OCI-LY3 (cell line): ENCODE measurements around the gene TYSND1.

ENCODE experiments used
- H2AFZ ChIP-seq: fragments of 200-600, 300-600 bp; shearing (Covaris generic); 2 replicates; pipeline ENCODE4 v1.6.0; 2014; ENCODE audit warnings: antibody characterized with exemption, low read depth, low read length
- H3K27ac ChIP-seq: fragments of 200-600, 300-600 bp; sonication (generic); 2 replicates; pipeline ENCODE4 v1.5.1; 2014; ENCODE audit warnings: mild to moderate bottlenecking, low read length, moderate library complexity, mixed read lengths
- H3K27me3 ChIP-seq: fragments of 200-600, 300-600 bp; sonication (generic); 2 replicates; pipeline ENCODE4 v1.6.1; 2014; ENCODE audit warnings: low read depth, low read length, mixed read lengths
- H3K36me3 ChIP-seq: fragments of 200-600, 300-600 bp; sonication (generic); replicated peaks from 2 replicates; pipeline ENCODE3; 2014; ENCODE audit warnings: low read depth, low read length, mixed read lengths
- H3K4me1 ChIP-seq: fragments of 300-600, 200-600 bp; sonication (generic); 2 replicates; pipeline ENCODE4 v1.6.1; 2014; ENCODE audit warnings: low read length, mixed read lengths
- H3K4me2 ChIP-seq: fragments of 200-600, 300-600 bp; sonication (generic); 2 replicates; pipeline ENCODE4 v1.6.1; 2014; ENCODE audit warnings: low read length, mixed read lengths
- H3K4me3 ChIP-seq: fragments of 300-600, 200-600 bp; sonication (generic); 2 replicates; pipeline ENCODE4 v1.5.1; 2014; ENCODE audit warnings: antibody characterized with exemption, mild to moderate bottlenecking, low read length, moderate library complexity
- H3K79me2 ChIP-seq: fragments of 300-600, 200-600 bp; shearing (Covaris generic); 2 replicates; pipeline ENCODE4 v1.6.1; 2014; ENCODE audit warnings: mild to moderate bottlenecking, low read length, mixed read lengths
- H3K9ac ChIP-seq: fragments of 300-600, 200-600 bp; shearing (Covaris generic); 2 replicates; pipeline ENCODE4 v1.6.0; 2014; ENCODE audit warnings: mild to moderate bottlenecking, low read length, moderate library complexity
- H3K9me3 ChIP-seq: fragments of 200-600, 300-600 bp; shearing (Covaris generic); 2 replicates; pipeline ENCODE4 v1.6.1; 2014; ENCODE audit warnings: low read length, mixed read lengths; ENCODE audit not compliant: insufficient read depth
- H4K20me1 ChIP-seq: fragments of 200-600, 300-600 bp; sonication (generic); 2 replicates; pipeline ENCODE4 v1.6.1; 2016; ENCODE audit warnings: low read length, mixed read lengths; ENCODE audit not compliant: insufficient read depth
- EZH2phosphoT487 ChIP-seq: fragments of 200-600 bp; shearing (Covaris generic); IDR thresholded peaks from 2 replicates; pipeline ENCODE4 v1.6.1; 2018; ENCODE audit warnings: antibody characterized with exemption, mixed run types, low read depth
- TF ChIP-seq, protein P1 (sequence below): fragments of 200-600, 300-600 bp; sonication (generic); IDR thresholded peaks from 2 replicates; pipeline ENCODE4 v1.5.1; 2014; ENCODE audit warnings: antibody characterized with exemption, low read length, low read depth

TYSND1 gene, protein sequence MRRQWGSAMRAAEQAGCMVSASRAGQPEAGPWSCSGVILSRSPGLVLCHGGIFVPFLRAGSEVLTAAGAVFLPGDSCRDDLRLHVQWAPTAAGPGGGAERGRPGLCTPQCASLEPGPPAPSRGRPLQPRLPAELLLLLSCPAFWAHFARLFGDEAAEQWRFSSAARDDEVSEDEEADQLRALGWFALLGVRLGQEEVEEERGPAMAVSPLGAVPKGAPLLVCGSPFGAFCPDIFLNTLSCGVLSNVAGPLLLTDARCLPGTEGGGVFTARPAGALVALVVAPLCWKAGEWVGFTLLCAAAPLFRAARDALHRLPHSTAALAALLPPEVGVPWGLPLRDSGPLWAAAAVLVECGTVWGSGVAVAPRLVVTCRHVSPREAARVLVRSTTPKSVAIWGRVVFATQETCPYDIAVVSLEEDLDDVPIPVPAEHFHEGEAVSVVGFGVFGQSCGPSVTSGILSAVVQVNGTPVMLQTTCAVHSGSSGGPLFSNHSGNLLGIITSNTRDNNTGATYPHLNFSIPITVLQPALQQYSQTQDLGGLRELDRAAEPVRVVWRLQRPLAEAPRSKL

DNA sequence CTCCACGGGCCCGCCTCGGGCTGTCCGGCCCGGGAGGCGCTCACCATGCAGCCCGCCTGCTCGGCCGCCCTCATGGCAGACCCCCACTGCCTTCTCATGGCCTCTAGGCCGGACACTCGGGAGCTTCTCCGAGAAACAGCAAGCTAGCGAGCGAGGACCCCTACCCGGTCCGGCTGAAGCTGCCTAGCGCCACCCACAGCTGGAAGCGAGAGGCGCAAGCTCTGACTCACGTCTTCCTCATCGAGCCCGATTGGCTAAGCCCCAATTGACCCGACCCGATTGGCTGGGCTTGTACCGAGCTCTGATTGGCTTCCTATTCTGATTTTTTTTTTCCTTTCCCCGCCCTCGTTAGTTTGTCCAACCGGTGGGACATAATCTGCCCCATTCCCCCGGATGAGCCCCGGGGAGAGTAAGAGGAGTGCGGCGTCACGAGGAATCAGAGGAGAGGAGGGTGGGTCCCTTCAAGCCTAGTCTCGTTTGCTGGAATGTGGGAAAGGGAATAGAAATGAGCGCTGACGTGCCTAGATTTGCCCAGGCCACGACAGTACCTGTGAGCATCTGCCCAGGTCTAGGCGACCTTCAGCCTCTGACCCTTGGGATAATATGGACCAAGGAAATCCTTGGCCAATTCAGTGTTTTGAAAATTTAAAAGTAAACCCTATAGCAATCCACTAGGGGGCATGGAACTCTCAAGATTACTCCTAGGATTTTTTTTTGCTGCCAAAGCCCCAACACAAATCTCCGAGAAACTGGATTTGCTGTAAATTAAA is at the start of gene TYSND1:
Gene TYSND1, minus strand, starts transcription at position 212 of the 770 bp plus-strand sequence. Its CDS starts 114 bp downstream, at position 98.
- Histone ChIP-seq H3K4me3 (peak within 1 kb of the TSS; percentile 94), H3K9me3 (no peaks in the 10 kb centered on the region), H3K4me1 (peaks cover 9% of the 10 kb centered on the region; the same call in 1 of the 2 replicates), H4K20me1 (no peaks in the 10 kb centered on the region), H3K4me2 (peak within 1 kb of the TSS; percentile 92), H3K27ac (peak within 1 kb of the TSS; percentile 67), H3K36me3 (no peaks in the 10 kb centered on the region), H3K79me2 (peaks cover 13% of the 10 kb centered on the region), H3K27me3 (no peaks in the 10 kb centered on the region), H2AFZ (peak within 1 kb of the TSS; percentile 72; the same call in 1 of the 2 replicates), H3K9ac (peak within 1 kb of the TSS; percentile 90)
- no peak for TF ChIP-seq EZH2phosphoT487
- TF ChIP-seq, protein P1, sequence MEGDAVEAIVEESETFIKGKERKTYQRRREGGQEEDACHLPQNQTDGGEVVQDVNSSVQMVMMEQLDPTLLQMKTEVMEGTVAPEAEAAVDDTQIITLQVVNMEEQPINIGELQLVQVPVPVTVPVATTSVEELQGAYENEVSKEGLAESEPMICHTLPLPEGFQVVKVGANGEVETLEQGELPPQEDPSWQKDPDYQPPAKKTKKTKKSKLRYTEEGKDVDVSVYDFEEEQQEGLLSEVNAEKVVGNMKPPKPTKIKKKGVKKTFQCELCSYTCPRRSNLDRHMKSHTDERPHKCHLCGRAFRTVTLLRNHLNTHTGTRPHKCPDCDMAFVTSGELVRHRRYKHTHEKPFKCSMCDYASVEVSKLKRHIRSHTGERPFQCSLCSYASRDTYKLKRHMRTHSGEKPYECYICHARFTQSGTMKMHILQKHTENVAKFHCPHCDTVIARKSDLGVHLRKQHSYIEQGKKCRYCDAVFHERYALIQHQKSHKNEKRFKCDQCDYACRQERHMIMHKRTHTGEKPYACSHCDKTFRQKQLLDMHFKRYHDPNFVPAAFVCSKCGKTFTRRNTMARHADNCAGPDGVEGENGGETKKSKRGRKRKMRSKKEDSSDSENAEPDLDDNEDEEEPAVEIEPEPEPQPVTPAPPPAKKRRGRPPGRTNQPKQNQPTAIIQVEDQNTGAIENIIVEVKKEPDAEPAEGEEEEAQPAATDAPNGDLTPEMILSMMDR = peak; percentile 66

DNA sequence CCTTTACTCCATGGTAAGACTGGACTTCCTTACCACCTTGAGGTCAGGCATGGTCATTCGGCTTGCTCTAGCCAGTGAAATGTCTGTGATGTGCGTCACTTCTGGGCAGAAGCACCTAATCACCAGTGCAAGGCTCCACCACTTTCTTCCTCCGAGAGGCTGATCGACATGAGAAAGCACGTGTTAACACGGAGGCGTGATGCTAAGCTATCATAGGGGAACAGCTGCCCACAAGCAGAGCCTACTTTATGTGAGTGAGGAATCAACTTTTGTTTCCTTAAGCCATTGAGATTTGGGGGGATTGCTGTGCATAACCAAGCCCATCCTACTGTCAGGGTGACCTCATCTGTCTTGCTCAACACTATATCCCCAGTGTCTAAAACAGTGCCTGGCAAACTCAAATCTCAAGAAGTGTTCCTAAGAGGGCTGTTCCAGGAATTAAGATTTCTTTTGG is 46.9 kb upstream of the TYSND1 start:
- no peaks in the 10 kb centered on the region for H4K20me1 ChIP-seq
- no peaks in the 10 kb centered on the region for H3K27me3 ChIP-seq
- no peak overlapping the region for H3K27ac ChIP-seq
- TF ChIP-seq EZH2phosphoT487 = no peak
- TF ChIP-seq, protein P1 = no peak
- H3K79me2 ChIP-seq = no peaks in the 10 kb centered on the region
- H3K4me3 ChIP-seq = no peak overlapping the region
- no peak overlapping the region for H2AFZ ChIP-seq
- no peaks in the 10 kb centered on the region for H3K36me3 ChIP-seq
- 0 out of 2 replicates have a peak, but pooled peaks cover 3% of the 10 kb centered on the region for H3K4me1 ChIP-seq
- H3K9ac ChIP-seq = no peak overlapping the region
- H3K4me2 ChIP-seq = no peak overlapping the region
- no peaks in the 10 kb centered on the region for H3K9me3 ChIP-seq

DNA sequence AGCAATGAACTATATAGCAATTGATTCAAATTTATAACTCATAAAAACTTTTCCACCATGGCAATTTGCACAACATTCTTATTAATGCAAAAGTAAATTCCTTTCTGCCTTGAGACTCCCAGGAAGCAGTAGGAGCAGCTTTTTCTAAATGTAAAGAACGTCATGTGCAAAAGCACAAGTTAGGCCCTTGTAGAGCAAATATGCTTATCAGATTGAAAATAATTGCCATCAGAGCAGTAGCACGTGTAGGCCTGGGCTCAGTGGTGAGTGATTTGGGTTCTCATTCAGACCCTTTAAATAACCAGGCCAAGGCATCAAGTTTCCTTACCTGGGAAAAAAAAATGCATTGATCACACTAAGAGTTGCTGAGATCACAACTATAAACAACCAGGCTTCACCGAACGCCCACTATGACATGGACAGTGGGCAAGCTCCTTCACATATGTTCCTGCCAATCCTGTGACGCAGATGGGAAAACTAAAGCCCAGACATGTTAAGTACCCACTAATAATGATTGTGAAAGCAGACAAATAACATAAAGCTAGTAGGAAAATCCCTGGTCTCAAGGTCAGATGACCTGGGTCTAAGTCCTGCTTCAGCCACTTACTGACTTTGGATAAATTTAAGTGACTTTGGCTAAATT is 45.9 kb upstream of the TYSND1 start:
- Histone ChIP-seq H3K4me2 (no peak overlapping the region), H3K79me2 (no peaks in the 10 kb centered on the region), H3K4me1 (0 out of 2 replicates have a peak, but pooled peaks cover 3% of the 10 kb centered on the region), H3K9me3 (no peaks in the 10 kb centered on the region), H3K4me3 (no peak overlapping the region), H3K36me3 (no peaks in the 10 kb centered on the region), H4K20me1 (no peaks in the 10 kb centered on the region), H2AFZ (no peak overlapping the region), H3K27ac (no peak overlapping the region), H3K27me3 (no peaks in the 10 kb centered on the region), H3K9ac (no peak overlapping the region)
- TF ChIP-seq EZH2phosphoT487 = no peak
- TF ChIP-seq, protein P1 = no peak
